Activated naive CD4-positive, alpha-beta T cell treated with anti-CD3 and anti-CD28 coated beads, Interleukin-2, amount 10 ng/mL, durations not matched to agents 7 days and 5 days (primary cell): ENCODE data around the gene TNFRSF17.

ENCODE experiments used
- CTCF ChIA-PET: fragments of 350-600 bp; sonication (Branson Sonifier 250); formaldehyde crosslinking; loops from one replicate; lab custom pipeline; 2021; ENCODE audit warnings: antibody characterized with exemption; lab: Charles Lee
- DNase-seq: peaks from one replicate; pipeline ENCODE4 v3.0.0-alpha.2; 2020
- H3K27ac Mint-ChIP-seq: one replicate; pipeline ENCODE4 v1.8.0; 2021; ENCODE audit warnings: mild to moderate bottlenecking, moderate library complexity, mixed read lengths
- H3K27me3 Mint-ChIP-seq: one replicate; pipeline ENCODE4 v1.8.0; 2021; ENCODE audit warnings: mild to moderate bottlenecking, mixed read lengths
- H3K36me3 Mint-ChIP-seq: one replicate; pipeline ENCODE4 v1.8.0; 2021; ENCODE audit warnings: mixed read lengths
- H3K4me1 Mint-ChIP-seq: one replicate; pipeline ENCODE4 v1.8.0; 2021; ENCODE audit warnings: mixed read lengths
- H3K4me3 Mint-ChIP-seq: one replicate; pipeline ENCODE4 v1.8.0; 2021; ENCODE audit warnings: mild to moderate bottlenecking, moderate library complexity, mixed read lengths
- H3K9me3 Mint-ChIP-seq: one replicate; pipeline ENCODE4 v1.8.0; 2021; ENCODE audit warnings: mixed read lengths

Gene TNFRSF17

DNA sequence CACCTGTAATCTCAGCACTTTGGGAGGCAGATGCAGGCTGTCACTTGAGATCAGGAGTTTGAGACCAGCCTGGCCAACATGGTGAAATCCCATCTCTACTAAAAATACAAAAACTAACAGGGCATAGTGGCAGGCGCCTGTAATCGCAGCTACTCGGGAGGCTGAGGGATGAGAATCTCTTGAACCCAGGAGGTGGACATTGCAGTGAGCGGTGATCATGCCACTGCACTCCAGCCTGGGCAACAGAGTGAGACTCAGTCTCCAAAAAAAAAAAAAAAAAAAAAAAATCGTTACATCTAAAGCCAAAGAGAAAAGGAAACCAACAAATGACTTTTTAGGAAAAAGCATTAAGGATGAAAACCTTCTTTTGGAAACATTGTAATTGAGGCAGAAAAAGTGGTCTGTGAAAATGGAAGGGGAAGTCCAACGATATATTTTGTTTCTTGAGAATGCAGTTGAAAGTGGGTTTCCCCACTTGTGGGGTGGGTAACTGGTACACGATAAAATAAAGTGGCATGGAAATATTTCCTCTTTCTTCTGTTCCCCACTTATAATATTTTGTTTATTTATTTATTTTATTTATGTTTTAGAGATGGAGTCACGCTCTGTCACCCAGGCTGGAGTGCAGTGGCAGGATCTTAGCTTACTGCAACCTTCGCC, 14.1 kb downstream of the TNFRSF17 start:
- H3K9me3 Mint-ChIP-seq, result no peaks in the 10 kb centered on the region
- no peaks in the 10 kb centered on the region for H3K27me3 Mint-ChIP-seq
- no peak overlapping the region for H3K4me3 Mint-ChIP-seq
- peaks cover 37% of the 10 kb centered on the region for H3K4me1 Mint-ChIP-seq
- peaks cover 6% of the 10 kb centered on the region for H3K36me3 Mint-ChIP-seq
- no peak for DNase-seq
- no peak overlapping the region for H3K27ac Mint-ChIP-seq
- CTCF ChIA-PET, result interaction anchor here (2.6 kb wide), 1 partner anchor 89 kb away, joined by 9 read pairs; no protein-coding TSS in a partner anchor

DNA sequence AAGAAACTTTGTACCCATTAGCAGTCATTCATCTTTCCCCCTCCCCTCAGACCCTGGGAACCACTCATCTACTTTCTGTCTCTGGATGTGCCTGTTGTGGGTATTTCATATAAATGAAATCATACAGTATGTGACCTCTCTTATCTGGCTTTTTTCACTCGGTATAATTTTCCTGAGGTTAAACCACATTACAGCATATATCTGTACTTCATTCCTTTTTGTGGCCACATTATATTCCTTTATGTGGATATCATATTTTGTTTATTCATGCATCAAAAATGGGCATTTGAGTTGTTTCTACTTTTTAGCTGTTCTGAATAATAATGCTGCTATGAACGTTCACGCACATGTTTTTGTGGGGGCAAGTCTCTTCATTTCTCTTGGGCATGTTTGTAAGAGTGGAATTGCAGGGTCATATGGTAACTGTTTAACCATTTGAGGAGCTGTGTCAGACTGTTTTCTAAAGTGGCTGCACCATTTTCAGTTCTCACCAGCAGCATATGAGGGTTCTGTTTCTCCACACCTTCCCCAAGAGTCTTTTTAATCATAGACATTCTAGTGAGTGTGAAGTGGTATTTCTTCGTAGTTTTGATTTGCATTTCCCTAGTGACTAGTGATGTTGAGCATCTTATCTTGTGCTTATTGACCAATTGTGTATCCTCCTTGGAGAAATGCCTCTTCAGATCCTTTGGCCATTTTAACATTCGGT, 15.3 kb downstream of the TNFRSF17 start:
- CTCF ChIA-PET, result no interaction called here
- no peak overlapping the region for H3K27ac Mint-ChIP-seq

DNA sequence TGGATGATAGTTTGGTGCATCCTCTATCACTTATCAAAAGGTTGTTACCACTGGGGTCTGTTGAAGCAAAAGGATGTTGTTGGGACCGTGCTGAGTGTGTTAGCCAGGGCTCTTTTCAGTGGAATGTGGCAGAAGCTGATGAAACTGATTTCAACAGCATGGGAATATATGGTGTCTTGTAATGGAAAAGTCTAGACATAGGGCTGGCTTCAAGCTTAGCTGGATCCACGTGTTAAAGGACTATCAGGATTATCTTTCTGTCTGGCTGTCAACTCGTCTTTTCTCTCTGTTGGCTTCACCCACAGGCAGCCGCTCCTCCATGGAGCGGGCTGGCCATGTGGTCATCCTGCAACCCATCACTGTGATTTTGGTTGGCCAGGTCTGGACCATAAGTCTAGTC, 20.2 kb downstream of the TNFRSF17 start:
- no peaks in the 10 kb centered on the region for H3K36me3 Mint-ChIP-seq
- CTCF ChIA-PET, result interaction anchor here (1.4 kb wide), 1 partner anchor 83 kb away, joined by 3 read pairs; no protein-coding TSS in a partner anchor
- H3K4me1 Mint-ChIP-seq, result no peaks in the 10 kb centered on the region
- no peaks in the 10 kb centered on the region for H3K27me3 Mint-ChIP-seq
- DNase-seq, result no peak
- H3K9me3 Mint-ChIP-seq, result no peaks in the 10 kb centered on the region
- no peak overlapping the region for H3K27ac Mint-ChIP-seq
- no peak overlapping the region for H3K4me3 Mint-ChIP-seq

More for the DNA sequence above, 15.3 kb downstream of the TNFRSF17 start:
- Mint-ChIP-seq H3K27me3 (no peaks in the 10 kb centered on the region), H3K9me3 (no peaks in the 10 kb centered on the region), H3K4me1 (peaks cover 33% of the 10 kb centered on the region), H3K4me3 (no peak overlapping the region), H3K36me3 (peaks cover 6% of the 10 kb centered on the region)
- no peak for DNase-seq

DNA sequence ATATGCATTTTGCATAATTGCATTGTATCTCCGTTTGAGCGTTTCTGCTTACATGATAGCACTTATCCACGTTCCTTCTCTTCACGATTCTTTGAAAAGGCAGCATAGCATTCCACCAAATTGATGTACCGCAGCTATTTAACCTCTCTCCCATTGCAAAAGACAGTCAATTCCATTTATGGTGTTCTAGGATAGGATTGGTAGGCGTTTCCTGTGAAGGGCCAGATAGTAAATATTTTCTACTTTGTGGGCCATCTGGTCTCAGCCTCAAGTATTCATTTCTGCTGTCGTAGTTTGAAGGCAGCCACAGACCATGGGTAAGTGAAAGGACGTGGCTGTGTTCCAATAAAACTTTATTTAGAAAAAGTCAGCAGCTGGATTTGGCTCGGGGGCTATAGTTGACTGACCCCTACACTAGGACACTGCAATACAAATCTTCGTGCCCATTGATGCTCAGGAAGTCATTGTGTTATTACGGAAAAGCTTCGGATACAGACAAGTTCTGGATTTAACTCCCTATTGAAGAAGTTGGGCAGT, 21.6 kb downstream of the TNFRSF17 start:
- DNase-seq, result no peak
- no peak overlapping the region for H3K27ac Mint-ChIP-seq
- no peak overlapping the region for H3K4me3 Mint-ChIP-seq
- no peaks in the 10 kb centered on the region for H3K9me3 Mint-ChIP-seq
- CTCF ChIA-PET, result no interaction called here
- no peaks in the 10 kb centered on the region for H3K27me3 Mint-ChIP-seq
- no peaks in the 10 kb centered on the region for H3K36me3 Mint-ChIP-seq
- no peaks in the 10 kb centered on the region for H3K4me1 Mint-ChIP-seq

DNA sequence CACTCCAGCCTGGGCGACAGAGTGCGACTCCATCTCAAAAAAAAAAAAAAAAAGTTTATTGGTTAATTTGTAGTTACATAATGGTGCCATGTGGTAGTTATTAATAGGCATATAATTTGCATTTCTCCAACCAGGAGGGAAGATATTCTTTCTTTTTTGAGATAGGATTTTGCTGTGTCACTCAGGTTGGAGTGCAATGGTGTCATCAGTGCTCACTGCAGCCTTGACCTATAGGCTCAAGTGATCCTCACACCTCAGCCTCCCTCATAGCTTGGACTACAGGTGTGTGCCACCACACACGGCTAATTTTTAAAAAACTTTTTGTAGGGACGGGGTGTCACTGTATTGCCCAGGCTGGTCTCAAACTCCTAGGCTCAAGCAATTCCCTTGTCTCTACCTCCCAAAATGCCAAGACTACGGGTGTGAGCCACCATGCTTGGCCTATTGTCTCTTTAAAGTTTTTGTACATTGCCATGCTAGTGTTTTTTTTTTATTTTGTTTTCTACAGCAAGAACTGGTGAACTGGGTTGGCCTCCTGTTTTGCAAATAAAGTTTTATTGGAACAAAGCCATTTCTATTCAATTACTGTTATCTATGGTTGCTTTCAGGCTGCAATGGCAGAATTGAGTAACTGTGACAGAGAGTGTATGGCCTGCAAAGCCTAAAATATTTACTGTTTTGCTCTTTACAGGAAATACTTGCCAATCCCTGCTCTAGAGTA, 23.4 kb downstream of the TNFRSF17 start:
- CTCF ChIA-PET, result no interaction called here
- Mint-ChIP-seq H3K36me3 (no peaks in the 10 kb centered on the region), H3K9me3 (no peaks in the 10 kb centered on the region), H3K4me1 (no peaks in the 10 kb centered on the region), H3K27ac (no peak overlapping the region), H3K4me3 (no peak overlapping the region), H3K27me3 (no peaks in the 10 kb centered on the region)
- no peak for DNase-seq

- H3K4me3 Mint-ChIP-seq, result no peak overlapping the region
- no peak overlapping the region for H3K27ac Mint-ChIP-seq
- DNase-seq, result no peak
- no peaks in the 10 kb centered on the region for H3K36me3 Mint-ChIP-seq
- no peaks in the 10 kb centered on the region for H3K4me1 Mint-ChIP-seq
- no peaks in the 10 kb centered on the region for H3K9me3 Mint-ChIP-seq
- no peaks in the 10 kb centered on the region for H3K27me3 Mint-ChIP-seq
- CTCF ChIA-PET, result no interaction called here
Measured at GRCh38 chr16:11990702-11991390, 25.8 kb downstream of the TNFRSF17 start.

DNA sequence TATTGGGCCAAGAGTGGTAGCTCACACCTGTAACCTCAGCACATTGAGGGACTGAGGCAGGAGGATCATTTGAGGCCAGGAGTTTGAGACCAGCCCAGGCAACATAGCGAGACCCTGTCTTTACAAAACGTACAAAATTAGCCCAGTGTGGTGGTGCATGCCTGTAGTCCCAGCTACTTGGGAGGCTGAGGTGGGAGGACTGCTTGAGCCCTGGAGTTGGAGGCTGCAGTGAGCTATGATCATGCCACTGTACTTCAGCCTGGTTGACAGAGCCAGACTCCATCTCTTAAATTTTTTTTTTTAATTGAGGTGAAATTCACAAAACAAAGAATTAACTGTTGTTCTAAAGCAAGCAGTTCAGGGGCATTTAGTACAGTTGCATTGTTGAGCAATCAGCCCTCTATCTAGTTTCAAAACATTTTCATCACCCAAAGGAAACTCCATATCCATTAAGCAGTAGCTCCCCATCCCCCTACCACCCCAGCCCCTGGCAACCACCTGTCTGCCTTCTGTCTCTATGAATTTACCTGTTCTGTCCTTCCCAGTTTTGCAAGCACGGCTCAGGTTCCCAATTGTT, 27.1 kb downstream of the TNFRSF17 start:
- no peak overlapping the region for H3K27ac Mint-ChIP-seq
- no peak overlapping the region for H3K4me3 Mint-ChIP-seq
- no peaks in the 10 kb centered on the region for H3K36me3 Mint-ChIP-seq
- H3K27me3 Mint-ChIP-seq, result no peaks in the 10 kb centered on the region
- CTCF ChIA-PET, result no interaction called here
- no peaks in the 10 kb centered on the region for H3K9me3 Mint-ChIP-seq
- no peaks in the 10 kb centered on the region for H3K4me1 Mint-ChIP-seq
- DNase-seq, result no peak

- H3K36me3 Mint-ChIP-seq, result no peaks in the 10 kb centered on the region
- CTCF ChIA-PET, result interaction anchor here (0.7 kb wide), 1 partner anchor 65 kb away, joined by 3 read pairs; no protein-coding TSS in a partner anchor
- DNase-seq, result no peak
- H3K9me3 Mint-ChIP-seq, result no peaks in the 10 kb centered on the region
- H3K27ac Mint-ChIP-seq, result no peak overlapping the region
- H3K4me3 Mint-ChIP-seq, result no peak overlapping the region
- H3K4me1 Mint-ChIP-seq, result no peaks in the 10 kb centered on the region
- no peaks in the 10 kb centered on the region for H3K27me3 Mint-ChIP-seq
Measured at GRCh38 chr16:11992586-11993524, 27.8 kb downstream of the TNFRSF17 start.

DNA sequence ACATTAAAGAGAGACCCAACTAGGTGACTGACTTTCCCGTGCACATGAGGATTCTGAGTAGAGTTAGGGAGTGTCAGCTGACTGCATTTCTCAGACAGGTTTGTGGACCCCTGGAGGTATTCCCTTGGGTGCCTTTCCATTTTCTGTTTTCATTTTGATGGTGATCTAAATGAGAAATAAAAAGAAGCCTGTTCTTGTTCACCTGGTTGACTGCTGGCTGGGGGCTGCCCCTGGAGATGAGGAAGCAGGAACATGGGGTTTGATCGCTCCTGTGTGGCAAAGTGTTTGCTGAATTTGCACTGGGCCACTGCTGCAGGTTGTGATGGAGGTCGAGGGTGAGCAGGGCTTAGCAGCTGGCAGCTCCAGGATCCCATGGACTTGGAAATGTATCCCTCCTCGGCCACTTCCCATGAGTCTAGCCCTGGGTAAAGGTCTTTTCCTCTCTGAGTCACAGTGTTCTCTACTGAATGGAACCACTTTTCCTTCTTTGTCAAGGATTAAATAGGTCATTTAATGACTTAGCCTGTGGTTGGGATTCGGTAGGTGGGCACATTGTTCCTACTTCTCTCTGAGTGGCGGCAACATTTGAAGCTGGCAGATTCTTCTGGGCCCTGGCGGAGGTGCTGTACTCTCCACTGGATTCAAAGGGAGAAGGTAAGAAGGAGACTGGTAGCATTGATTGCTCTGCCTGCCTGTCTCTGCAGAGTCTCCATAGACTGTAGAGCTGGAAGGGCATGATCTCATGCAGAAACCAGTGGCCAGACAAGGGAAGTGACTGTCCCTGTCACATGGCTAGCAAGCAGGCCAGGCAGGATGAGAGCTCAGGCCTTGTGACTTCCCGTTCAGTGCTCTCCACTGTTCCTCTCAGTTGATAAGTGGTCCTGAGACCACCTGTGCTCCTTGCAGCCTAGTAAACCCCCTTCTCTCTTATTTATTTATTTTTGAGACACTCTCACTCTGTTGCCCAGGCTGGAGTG, 29.4 kb downstream of the TNFRSF17 start:
- Mint-ChIP-seq H3K4me3 (no peak overlapping the region), H3K36me3 (no peaks in the 10 kb centered on the region), H3K4me1 (no peaks in the 10 kb centered on the region), H3K9me3 (no peaks in the 10 kb centered on the region), H3K27ac (no peak overlapping the region), H3K27me3 (no peaks in the 10 kb centered on the region)
- no peak for DNase-seq
- CTCF ChIA-PET, result interaction anchor here (1.7 kb wide), 1 partner anchor 73 kb away, joined by 5 read pairs; no protein-coding TSS in a partner anchor

- Mint-ChIP-seq H3K4me1 (no peaks in the 10 kb centered on the region), H3K27ac (no peak overlapping the region), H3K27me3 (no peaks in the 10 kb centered on the region), H3K36me3 (no peaks in the 10 kb centered on the region), H3K4me3 (no peak overlapping the region), H3K9me3 (no peaks in the 10 kb centered on the region)
- CTCF ChIA-PET, result no interaction called here
- DNase-seq, result no peak
Measured at GRCh38 chr16:11996433-11997330, 31.7 kb downstream of the TNFRSF17 start.

- Mint-ChIP-seq H3K9me3 (no peaks in the 10 kb centered on the region), H3K4me3 (no peak overlapping the region), H3K36me3 (no peaks in the 10 kb centered on the region), H3K27me3 (no peaks in the 10 kb centered on the region), H3K4me1 (no peaks in the 10 kb centered on the region), H3K27ac (no peak overlapping the region)
- no peak for DNase-seq
- CTCF ChIA-PET, result no interaction called here
Measured at GRCh38 chr16:12000032-12000431, 35.0 kb downstream of the TNFRSF17 start.
